IPS-11a (cell line): Measurements from ENCODE around the gene ANGPTL8.

Experiments
- H3K4me3 ChIP-seq: one replicate; pipeline ENCODE4 v1.5.1; 2013; ENCODE audit warnings: low read depth, low read length, control low read depth

ANGPTL8 gene

DNA sequence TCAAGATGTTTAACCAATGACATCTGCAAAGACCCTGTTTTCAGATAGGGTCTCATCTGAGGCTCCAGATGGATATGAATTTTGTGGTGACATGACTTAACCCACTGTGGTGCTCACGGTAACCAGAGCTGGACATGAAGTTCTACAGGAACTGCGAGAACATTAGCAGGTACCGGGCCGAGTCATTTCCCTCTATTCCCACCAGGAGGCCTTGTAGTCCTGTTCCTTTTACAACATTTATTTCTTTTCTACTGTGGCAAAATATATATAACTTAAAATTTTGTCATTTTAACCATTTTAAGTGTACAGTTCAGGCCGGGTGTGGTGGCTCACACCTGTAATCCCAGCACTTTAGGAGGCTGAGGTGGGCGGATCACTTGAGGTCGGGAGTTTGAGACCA, 48.9 kb downstream of the ANGPTL8 start:
- no peak overlapping the region for H3K4me3 ChIP-seq

DNA sequence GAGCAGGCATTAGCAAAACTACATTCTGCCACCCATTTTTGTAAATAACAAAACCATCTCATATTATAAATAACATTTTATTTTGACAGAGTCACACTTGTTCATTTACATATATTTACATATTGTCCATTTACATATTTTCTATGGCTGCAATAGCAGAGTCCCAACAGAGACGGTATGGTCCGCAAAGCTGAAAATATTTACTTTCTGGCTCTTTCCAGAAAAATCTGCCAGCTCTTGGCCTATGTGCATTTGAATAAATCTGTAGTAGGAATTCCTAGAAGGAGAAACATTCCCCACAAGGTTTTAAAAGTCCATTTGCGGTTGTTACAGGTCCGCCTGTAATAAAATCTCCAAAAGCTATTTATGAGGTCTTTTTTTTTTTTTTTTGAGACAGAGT, 50.8 kb downstream of the ANGPTL8 start:
- no peak overlapping the region for H3K4me3 ChIP-seq

DNA sequence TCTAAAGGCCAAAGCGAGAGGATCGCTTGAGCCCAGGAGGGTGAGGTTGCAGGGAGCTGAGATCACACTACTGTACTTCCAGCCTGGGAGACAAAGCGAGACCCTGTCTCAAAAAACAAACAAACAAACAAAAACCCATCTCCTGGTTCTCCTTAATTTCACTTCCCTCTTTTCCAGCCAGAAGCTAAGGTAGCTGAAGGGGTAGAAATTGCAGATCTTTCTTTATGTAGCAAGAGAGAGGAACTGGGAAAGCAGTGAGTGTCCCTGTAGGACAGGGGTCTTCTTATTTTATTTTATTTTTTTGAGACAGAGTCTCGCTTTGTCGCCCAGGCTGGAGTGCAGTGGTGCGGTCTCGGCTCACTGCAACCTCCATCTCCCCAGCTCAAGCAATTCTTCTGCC, 52.0 kb downstream of the ANGPTL8 start:
- H3K4me3 ChIP-seq = no peak overlapping the region
